CD4-positive, alpha-beta T cell treated with Interleukin-17A for 1 hour (primary cell): ENCODE measurements around the gene PARD3B.

Experiments
- DNase-seq: peaks from one replicate; pipeline ENCODE4 v3.0.0-alpha.2; 2020

Gene PARD3B

DNA sequence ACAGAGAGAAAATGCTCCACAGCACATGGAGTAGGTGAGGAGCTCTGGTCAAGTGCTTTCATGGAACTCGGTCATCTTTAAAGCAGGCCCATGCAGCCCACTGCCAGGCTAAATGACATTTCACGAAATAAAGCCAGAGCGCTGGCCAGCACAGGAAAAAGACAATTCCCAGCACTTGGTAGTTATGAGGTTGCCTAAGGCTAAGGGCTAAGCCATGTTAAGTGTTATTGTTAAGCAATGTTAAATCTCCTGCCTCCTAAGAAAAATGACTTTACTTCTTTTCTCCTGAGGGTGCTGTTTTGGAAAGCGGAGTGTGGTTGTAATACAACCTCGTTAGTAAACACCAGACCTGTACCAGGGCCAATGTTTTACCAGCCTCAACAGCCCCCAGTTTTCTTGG, 1011.1 kb downstream of the PARD3B start:
- no peak for DNase-seq

GRCh38 chr2:205556841-205557539, 1011.7 kb downstream of the PARD3B start:
- DNase-seq: no peak

DNA sequence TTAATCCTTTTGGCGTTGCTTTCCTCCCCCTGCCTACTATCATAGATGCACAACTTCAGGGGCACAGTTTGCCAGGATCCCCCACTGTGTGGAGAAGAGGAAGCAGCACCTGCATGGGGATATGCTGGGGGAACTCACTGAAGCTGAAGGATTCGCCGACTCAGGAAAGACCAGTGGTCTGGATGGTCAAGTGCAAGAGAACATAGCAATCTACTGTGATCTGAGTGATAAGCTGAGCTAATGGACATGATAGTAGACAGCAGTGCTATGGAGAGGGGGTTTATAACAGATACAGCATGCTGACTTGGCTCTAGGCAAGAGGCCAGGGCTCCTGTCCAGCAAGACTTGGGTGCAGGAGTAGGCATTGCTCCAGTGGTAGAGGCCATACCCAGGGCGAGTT, 1012.6 kb downstream of the PARD3B start:
- no peak for DNase-seq

DNA sequence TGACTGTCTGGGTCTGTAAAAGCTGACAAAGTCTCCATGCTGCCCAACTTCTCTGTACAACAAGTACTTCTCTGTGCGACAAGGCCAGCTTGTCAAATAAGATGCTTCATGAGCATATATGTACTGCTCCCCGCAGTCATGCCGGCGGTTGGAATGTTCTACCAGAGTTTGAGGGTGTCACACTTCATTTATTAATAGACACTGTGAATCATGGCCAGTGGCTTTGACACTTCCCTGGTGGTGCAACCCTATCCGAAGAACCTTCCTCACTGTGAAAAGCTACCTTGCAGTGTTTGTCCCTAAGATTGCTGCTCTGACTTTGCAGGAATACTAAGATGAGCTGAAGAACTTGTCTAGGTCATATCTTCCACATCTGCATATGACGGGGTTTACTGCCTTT, 1016.2 kb downstream of the PARD3B start:
- no peak for DNase-seq

GRCh38 chr2:205563646-205564045, 1018.4 kb downstream of the PARD3B start:
- DNase-seq: no peak

GRCh38 chr2:205564346-205565141, 1019.3 kb downstream of the PARD3B start:
- DNase-seq: no peak

DNA sequence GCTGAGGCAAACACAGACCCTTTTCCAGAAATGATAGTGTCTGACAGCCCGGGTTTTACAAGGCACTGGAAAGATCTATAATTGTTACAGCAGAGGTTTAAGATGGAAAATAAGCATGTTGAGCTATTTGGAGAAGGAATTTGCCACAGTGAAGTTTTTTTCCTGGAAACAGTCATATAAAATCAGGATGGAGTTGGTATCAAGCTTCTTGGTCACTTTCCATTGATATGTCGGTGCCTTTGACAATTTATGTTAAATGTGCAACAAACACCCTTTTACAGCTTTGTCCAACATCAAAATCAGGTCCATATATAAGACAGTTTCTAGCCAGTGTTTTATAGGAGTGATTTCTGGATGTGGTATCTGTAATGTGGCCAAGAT, 1019.9 kb downstream of the PARD3B start:
- DNase-seq: no peak

- DNase-seq: no peak
These were observed 1021.4 kb downstream of the PARD3B start for GRCh38 chr2:205566606-205567168.

DNA sequence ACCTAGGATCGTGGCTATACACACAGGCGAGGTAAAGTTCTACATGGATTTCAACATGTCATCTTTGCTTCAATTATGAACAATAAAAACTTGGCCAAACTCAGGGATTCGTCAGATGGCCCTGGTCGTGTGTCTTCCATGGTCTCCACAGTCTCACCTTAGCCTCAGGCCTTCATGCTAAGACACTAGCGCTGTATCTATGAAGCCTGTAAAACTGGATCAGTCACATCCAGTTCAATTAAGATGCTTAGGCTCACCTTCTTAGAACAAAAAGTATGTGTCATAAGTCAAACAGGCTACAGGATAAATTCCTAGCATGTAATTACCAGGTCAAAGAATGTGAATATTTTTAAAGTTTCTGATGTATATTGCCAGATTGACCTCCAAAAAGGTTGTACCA, 1023.3 kb downstream of the PARD3B start:
- no peak for DNase-seq

GRCh38 chr2:205570648-205571047, 1025.4 kb downstream of the PARD3B start:
- no peak for DNase-seq

DNA sequence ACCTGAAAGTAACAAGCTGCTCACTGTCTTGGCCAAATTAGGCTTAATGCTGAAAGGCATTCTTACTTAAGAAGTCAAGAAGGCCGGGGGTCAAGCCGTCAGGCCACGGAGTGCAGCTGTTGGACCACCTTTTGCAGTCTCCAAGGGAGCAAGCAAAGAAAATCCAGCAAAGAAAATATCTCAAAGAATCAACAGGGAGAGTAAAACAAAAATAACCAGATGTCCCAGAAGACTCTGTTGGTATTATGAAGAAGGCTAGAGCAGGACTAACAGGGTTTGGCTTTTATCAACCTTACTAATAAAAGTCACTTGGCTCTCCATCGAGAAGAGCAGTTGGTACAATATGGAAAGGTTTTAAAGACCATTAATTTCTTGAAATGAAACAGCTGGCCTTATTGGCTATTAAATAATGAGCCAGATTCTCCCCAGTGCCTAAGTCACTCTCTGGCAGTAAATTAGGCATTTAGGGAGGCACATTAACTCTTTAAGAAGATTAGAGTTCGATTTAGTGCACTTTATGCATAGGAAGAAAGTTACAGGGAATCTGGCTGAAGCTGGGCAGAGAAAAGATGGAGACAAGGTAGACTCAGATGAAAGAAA, 1026.2 kb downstream of the PARD3B start:
- DNase-seq: no peak

DNA sequence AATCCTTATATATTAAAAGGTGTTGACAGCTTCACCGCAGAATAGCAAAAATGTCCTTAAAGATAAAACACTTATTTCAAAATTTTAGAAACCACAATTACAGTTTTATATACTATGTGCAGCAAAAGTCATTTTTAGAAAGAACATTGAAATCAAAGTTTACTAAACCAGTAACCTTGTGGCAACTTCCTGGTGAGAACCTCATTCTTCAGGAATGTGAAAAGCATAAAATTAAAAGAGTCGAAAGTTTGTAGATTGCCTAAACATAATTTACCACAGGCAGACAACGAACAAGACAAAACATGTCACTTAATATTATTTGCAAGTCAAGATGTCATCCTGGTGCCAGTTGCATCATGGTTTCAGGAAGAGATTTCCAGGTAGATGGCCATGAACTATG, 1028.7 kb downstream of the PARD3B start:
- DNase-seq: no peak

GRCh38 chr2:205579335-205579734, 1034.1 kb downstream of the PARD3B start:
- no peak for DNase-seq

GRCh38 chr2:205580212-205580987, 1035.1 kb downstream of the PARD3B start:
- DNase-seq: no peak

DNA sequence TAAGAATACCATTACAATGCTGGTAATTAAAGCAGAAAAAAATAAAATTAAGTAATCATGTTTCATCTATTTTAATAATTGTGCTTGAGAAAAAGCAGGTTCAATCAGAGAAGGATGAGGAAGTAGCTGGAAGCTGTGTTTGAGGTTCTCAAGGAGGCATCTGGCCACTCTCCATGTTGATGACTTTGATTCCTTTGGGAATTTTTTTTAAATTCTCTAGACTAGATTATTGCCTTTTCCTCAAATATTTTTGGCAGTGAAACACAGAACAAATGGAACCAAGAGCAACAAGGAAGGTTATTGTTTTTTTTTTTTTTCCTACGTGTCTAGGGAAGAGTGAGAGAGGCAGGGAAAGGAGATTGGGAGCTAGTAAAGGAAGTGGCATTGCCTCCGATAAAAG, 1037.1 kb downstream of the PARD3B start:
- DNase-seq: no peak

- DNase-seq: no peak
These were observed 1040.4 kb downstream of the PARD3B start for GRCh38 chr2:205585449-205586383.

- DNase-seq: no peak
These were observed 1041.4 kb downstream of the PARD3B start for GRCh38 chr2:205586626-205587025.

GRCh38 chr2:205589479-205589878, 1044.2 kb downstream of the PARD3B start:
- no peak for DNase-seq

- DNase-seq: no peak
These were observed 1045.5 kb downstream of the PARD3B start for GRCh38 chr2:205590759-205591158.

DNA sequence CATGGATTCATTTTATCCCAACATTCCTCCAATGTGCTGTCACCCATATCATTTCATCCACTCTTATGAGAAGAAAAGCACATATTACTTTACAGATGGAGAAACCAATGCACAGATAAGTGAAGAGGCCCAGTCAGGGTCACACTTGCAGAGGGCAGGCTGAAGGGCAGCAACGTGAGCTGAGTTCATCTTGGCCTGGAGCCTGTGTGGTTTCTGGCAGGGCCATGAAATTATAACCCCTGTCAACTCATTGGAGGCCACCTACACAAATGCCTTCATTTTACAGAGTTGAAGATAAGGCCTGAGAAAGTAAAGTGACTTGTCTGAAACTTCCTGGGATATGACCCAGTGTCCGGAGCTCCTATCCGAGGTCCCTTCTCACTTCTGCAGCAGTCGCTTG, 1048.6 kb downstream of the PARD3B start:
- DNase-seq: no peak

GRCh38 chr2:205596581-205596980, 1051.3 kb downstream of the PARD3B start:
- no peak for DNase-seq
